IgD-negative memory B cell (primary cell): ENCODE measurements around the gene SYNM. TPM values are rescaled to one million over a fixed set of nuclear protein-coding genes. Genes with fewer than 3 reads are reported as not detected.
"Not testable (repeated sequence)": the region's sequence is repeated elsewhere in the genome, so short reads cannot be mapped to it uniquely, and the experiment has no call there.

ENCODE experiments used
- H3K27ac Mint-ChIP-seq, 3 donors: one replicate each; pipeline ENCODE4 v1.8.0; 2020 to 2022; ENCODE audit warnings: mild to moderate bottlenecking in 3 of 3, mixed read lengths in 3 of 3, moderate library complexity in 1 of 3
- H3K27me3 Mint-ChIP-seq: one replicate; pipeline ENCODE4 v1.8.0; 2021; ENCODE audit warnings: mixed read lengths
- H3K36me3 Mint-ChIP-seq: one replicate; pipeline ENCODE4 v1.8.0; 2020; ENCODE audit warnings: mild to moderate bottlenecking, mixed read lengths
- H3K4me1 Mint-ChIP-seq, 3 donors: one replicate each; pipeline ENCODE4 v1.8.0; 2020 to 2022; ENCODE audit warnings: mixed read lengths in 3 of 3, mild to moderate bottlenecking in 1 of 3
- H3K4me3 Mint-ChIP-seq, 4 donors: one replicate each; pipeline ENCODE4 v1.8.0; 2020 to 2022; ENCODE audit warnings: mild to moderate bottlenecking in 4 of 4, mixed read lengths in 4 of 4, moderate library complexity in 3 of 4
- H3K9me3 Mint-ChIP-seq, 3 donors: one replicate each; pipeline ENCODE4 v1.8.0; 2020 to 2021; ENCODE audit warnings: mixed read lengths in 3 of 3, mild to moderate bottlenecking in 1 of 3
- polyA plus RNA-seq: library from polyadenylated mRNA; unstranded; fragments of 300-500 nt; fragmentation: Illumina TruSeq; gene quantifications from one replicate; pipeline ENCODE4 v1.2.3, GENCODE V29; 2021

The SYNM gene
- polyA plus RNA-seq, 1 donor from 2014 or later = not detected

DNA sequence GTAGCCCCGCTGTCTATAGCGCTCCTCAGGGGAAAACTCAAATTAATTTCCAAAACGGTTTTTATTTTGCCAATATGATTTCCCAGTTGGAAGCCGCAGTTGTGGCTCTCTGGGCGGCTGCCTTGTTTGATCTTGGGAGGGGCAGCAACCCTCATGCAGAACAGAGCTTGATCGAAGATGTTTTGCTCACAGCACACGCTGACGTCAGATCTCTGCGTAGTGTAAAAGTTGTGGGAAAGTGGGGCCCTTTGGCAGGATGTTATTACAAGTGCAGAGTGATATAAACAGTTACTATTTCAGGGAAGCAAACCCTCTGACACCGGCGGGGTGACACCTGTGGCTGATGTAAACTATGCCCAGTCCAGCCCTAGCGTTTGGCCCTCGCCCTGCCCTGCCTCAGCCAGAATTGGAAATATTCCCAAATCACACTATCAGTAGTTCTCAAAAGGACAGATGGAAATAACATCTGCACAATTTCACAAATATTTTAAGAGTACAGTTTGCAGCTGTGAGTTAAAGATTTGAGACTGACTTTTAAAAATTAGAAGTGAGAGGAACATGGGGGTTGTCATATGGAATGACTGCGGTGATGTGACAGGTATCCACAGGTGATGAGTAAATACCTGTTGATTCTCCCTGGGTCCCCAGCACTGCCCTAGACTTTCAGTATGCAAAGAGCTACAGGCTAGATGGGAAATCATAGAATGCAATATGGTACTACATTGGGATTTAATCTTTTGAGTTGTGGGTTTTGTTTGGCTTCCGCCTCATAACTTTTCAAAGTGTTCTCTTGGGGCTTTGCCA is 1.7 kb downstream of the SYNM start:
- Mint-ChIP-seq H3K27ac (no peak overlapping the region), H3K36me3 (no peaks in the 10 kb centered on the region), H3K9me3 (peaks cover 0 to 2% (median 0%) of the 10 kb centered on the region in 3 donors), H3K4me1 (peaks cover 2 to 12% (median 3%) of the 10 kb centered on the region in 3 donors), H3K27me3 (peaks cover 33% of the 10 kb centered on the region), H3K4me3 (peak overlapping the region in 3 of 4 donors; percentile 19 to 68 (median 51))

DNA sequence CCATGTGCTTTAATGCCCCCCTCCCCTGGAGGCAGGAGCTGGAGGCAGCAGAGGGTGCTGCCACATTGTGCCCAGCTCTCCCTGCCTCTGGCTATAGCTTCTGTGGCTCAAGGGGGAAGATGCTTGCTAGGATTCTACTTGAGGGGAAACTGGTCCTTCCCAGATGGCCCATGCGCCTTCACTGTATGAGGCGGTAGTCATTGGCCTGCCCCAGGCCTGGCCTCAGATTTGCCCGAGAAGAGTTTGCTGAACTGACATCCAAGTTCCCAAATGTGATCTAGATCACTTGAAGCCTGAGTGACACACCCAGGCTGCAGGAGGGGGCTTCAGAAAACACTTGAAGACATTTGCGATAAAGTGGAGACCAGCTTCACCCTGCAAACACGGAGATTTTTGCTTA is 4.1 kb downstream of the SYNM start:
- Mint-ChIP-seq H3K4me1 (peaks cover 2 to 7% (median 3%) of the 10 kb centered on the region in 3 donors), H3K27me3 (peaks cover 23% of the 10 kb centered on the region), H3K36me3 (no peaks in the 10 kb centered on the region), H3K27ac (no peak overlapping the region), H3K9me3 (peaks cover 0 to 2% (median 0%) of the 10 kb centered on the region in 3 donors), H3K4me3 (peak overlapping the region in 1 of 4 donors; percentile 29)

DNA sequence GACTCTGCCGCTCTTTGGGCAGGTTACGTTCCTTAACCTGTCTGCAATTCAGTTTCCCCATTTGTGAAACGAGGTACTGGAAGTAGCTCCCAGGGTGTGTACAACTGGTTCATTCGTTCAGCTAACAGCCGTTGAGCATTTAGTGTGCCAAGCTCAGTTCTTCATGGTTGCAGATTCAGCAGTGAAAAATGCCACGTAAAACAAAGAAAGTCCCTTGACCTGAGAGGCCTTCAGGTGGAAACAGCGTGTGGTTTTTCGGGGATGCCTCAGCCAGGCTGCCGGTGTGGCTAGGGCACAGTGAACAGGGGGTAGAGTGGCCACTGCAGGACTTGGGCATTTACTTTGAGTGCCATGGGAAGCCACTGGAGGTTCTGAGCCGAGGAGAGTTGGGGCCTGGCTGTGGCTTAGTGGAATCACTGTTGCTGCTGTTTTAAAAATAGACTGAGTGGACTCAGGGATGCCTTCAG is 4.7 kb downstream of the SYNM start:
- peak overlapping the region in 1 of 3 donors; percentile 76 for H3K27ac Mint-ChIP-seq
- H3K4me3 Mint-ChIP-seq = peak overlapping the region in 1 of 4 donors; percentile 29
- peaks cover 0 to 2% (median 0%) of the 10 kb centered on the region in 3 donors for H3K9me3 Mint-ChIP-seq
- H3K36me3 Mint-ChIP-seq = no peaks in the 10 kb centered on the region
- peaks cover 2 to 7% (median 3%) of the 10 kb centered on the region in 3 donors for H3K4me1 Mint-ChIP-seq
- H3K27me3 Mint-ChIP-seq = peaks cover 25% of the 10 kb centered on the region

DNA sequence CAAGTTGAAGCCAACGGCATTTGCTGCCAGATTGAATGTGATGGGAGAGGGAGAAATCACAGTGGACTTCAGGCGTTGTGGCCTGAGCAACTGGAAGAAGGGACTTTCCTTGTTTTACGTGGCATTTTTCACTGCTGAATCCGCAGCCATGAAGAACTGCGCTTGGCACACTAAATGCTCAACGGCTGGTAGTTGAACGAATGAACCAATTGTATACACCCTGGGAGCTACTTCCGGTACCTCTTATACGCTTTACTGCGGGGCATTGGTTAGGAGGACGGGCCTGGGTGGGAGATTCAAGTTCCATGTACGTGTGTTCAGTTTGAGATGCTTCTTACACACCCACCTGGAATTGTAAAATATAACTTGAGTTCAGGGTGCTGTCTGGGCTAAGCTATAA is 5.2 kb downstream of the SYNM start:
- Mint-ChIP-seq H3K4me1 (peaks cover 2 to 7% (median 3%) of the 10 kb centered on the region in 3 donors), H3K27ac (peak overlapping the region in 1 of 3 donors; percentile 76), H3K27me3 (peaks cover 25% of the 10 kb centered on the region), H3K36me3 (no peaks in the 10 kb centered on the region), H3K9me3 (peaks cover 0 to 2% (median 0%) of the 10 kb centered on the region in 3 donors), H3K4me3 (no peak overlapping the region)

DNA sequence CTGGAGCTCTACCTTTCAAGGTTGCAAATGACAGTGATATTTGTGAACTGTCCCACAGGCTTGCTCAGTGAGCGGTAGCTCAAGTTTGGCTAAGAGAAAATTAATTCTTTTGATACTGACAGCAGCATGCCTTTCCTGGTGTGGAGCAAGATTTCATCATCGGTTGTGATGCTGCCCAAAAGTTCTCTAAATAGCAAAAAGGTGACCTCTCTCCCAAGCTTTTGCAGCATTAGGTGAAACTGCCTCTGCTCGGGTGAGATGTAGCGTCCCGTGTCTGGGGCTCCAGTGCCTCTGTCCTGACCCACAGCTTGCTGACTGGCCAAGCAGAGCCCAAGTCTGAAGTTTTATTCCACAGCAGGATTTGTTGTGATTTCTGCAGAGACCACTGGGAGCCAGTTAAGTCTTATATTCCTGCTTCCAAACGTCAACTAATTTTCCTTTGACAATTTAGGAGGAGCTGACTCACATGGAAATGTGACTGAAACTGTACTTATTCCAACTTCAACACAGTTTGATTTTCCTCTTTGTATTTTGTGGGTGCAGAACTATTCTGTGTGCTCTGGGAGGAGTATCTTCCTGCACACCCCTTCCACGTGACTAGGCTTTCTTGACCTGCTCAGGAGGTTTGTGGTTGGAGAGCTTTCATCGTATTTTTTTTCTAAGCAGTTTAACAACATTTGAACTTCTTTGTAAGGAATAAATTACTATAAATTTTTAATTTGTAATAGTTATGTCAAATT is 5.9 kb downstream of the SYNM start:
- Mint-ChIP-seq H3K4me1 (peaks cover 2 to 7% (median 3%) of the 10 kb centered on the region in 3 donors), H3K27ac (no peak overlapping the region), H3K4me3 (no peak overlapping the region), H3K36me3 (no peaks in the 10 kb centered on the region), H3K9me3 (peaks cover 0 to 2% (median 0%) of the 10 kb centered on the region in 3 donors), H3K27me3 (peaks cover 25% of the 10 kb centered on the region)

DNA sequence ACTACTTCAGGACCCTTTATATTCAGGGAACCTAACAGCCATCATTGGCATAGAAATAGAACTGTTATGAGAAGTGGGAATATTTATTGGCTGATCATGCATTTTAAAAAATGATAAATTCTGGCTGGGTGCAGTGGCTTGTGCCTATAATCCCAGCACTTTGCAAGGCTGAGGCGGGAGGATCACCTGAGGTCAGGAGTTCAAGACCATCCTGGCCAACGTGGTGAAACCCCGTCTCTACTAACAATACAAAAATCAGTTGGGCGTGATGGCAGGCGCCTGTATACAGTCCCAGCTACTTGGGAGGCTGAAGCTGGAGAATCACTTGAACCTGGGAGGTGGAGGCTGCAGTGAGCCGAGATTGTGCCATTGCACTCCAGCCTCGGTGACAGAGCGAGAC is 6.8 kb downstream of the SYNM start:
- not testable (repeated sequence) for H3K4me3 Mint-ChIP-seq, H3K27ac Mint-ChIP-seq, H3K36me3 Mint-ChIP-seq, H3K4me1 Mint-ChIP-seq, H3K9me3 Mint-ChIP-seq
- peaks cover 19% of the 10 kb centered on the region for H3K27me3 Mint-ChIP-seq

DNA sequence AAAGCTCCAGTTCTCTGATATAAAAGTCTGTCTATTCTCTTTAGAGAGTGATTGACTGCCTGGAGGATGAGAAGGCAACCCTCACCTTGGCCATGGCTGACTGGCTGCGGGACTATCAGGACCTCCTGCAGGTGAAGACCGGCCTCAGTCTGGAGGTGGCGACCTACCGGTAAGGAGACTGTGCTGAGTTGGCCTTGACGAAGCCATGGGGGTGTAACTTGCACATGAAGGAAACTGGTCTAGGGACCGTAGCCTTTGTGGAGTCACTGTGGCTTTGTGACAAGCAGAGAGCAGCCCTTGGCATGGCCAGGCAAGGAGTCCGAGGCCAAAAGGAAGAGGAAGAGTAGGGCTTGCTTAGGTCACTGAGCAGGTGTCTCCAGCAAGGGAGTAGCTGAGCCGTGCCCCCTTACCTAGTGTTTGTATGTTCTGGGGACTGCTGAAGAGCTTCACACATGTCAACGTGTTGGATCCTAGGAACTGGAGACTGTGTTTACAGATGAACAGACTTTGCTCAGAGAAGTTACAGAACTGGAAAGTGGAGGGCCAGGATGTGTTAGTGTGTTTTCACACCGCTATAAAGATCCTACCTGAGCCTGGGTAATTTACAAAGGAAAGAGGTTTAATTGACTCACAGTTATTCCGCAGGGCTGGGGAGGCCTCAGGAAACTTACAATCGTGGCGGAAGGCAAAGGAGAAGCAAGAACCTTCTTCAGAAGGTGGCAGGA is 8.8 kb downstream of the SYNM start:
- Mint-ChIP-seq H3K27ac (no peak overlapping the region), H3K4me1 (peaks cover 0 to 2% (median 0%) of the 10 kb centered on the region in 3 donors), H3K36me3 (no peaks in the 10 kb centered on the region), H3K27me3 (peaks cover 13% of the 10 kb centered on the region), H3K4me3 (no peak overlapping the region), H3K9me3 (no peaks in the 10 kb centered on the region)

DNA sequence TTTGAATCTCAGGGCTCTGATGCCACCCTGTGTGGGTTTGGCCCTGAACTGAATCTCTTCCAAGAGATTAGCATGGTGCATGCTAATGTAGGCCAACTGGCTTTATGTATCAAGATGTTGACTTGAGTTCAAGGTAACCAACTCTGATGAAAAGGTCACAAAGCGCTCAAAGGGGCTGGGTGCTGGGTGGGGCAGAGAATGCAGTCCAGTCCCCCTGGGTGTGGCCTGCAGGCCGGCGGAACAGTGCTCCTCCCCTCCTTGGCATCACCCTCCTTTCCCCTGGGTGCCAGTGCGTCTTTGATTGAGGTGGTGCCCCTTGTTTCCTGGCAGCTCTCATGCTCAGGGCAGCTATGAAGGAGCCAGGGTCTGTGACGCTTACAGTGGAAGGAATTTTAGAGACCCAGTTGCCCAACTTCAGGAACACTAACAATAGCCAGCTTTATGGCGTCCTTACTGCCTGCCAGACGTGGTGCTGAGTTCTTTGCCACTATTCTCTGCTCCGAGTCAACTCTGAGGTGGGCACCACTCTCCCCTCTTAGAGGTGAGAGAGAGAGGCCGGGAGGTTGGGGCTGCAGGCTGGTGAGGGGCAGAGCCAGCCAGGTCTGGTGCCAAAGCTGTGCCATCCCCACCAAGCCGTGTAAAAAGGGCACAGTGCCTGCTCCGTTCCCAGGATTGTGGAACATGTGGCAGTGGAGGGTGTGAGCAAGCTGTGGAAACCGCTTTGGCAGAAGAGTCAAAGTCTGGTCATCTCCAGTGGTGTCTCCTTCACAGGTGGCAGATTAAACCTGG is 9.8 kb downstream of the SYNM start:
- H3K9me3 Mint-ChIP-seq = no peaks in the 10 kb centered on the region
- H3K27me3 Mint-ChIP-seq = peaks cover 8% of the 10 kb centered on the region
- H3K4me3 Mint-ChIP-seq = no peak overlapping the region
- H3K36me3 Mint-ChIP-seq = no peaks in the 10 kb centered on the region
- H3K27ac Mint-ChIP-seq = no peak overlapping the region
- peaks cover 0 to 2% (median 0%) of the 10 kb centered on the region in 3 donors for H3K4me1 Mint-ChIP-seq

DNA sequence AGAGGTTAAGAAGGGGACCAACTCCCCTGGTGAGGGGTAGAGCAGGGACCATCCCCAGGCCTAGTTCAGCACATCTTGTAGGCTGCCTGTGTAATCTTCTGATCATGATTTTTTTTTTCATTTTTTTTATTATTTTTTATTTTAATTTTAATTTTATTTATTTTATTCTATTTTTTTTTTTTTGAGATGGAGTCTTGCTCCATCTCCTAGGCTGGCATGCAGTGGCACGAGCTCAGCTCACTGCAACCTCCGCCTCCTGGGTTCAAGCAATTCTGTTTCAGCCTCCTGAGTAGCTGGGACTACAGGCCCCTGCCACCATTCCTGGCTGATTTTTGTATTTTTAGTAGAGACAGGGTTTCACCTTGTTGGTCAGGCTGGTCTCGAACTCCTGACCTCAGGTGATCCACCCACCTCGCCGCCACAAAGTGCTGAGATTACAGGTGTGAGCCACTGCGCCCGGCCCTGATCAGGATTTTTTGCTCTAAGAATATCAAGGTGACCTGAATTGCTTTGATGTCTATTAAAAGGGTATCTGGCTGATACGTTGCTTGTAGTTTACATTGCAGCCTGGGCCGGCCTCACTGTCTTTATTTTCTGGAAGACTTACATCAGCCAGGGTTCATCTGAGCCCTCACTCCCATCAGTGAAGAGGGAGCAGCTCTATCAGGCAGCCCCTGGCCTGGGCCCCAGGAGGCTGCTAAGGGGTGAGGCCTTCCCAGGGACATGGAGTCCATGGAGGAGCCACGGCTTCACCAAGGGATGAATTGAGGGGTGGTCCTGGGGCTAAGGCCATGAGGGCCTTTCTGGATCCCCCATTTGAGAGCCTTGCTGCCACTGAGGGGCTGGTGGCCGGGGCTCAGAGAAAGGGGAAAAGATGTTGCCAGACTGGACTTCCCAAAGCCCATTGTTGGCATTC is 10.7 kb downstream of the SYNM start:
- Mint-ChIP-seq H3K27me3 (peaks cover 10% of the 10 kb centered on the region), H3K27ac (no peak overlapping the region), H3K9me3 (no peaks in the 10 kb centered on the region)

DNA sequence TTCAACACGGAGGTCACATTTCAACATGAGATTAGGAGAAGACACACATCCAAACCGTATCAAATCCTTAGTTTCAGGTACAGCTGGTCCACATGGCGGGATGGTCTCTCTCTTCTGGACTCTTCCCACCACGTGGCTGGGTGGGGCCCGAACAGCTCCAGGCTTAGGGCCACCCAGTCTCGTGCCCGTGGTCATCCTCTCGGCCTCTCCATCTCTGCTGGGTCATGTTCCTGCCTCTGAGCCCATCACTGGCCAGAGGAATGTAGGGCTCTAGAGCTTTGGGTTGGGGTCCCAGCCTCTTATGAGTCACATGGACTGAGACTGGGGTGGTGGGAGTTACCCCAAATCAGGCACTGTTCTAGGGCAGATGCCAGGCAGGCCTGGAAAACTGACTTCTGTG is 12.2 kb downstream of the SYNM start:
- Mint-ChIP-seq H3K27ac (peak overlapping the region in 1 of 3 donors; percentile 67), H3K4me3 (no peak overlapping the region), H3K27me3 (peaks cover 10% of the 10 kb centered on the region), H3K36me3 (no peaks in the 10 kb centered on the region), H3K4me1 (no peaks in the 10 kb centered on the region), H3K9me3 (no peaks in the 10 kb centered on the region)

More for the DNA sequence above, 10.7 kb downstream of the SYNM start:
- H3K4me1 Mint-ChIP-seq = peaks cover 0 to 2% (median 0%) of the 10 kb centered on the region in 3 donors
- no peaks in the 10 kb centered on the region for H3K36me3 Mint-ChIP-seq
- H3K4me3 Mint-ChIP-seq = no peak overlapping the region

DNA sequence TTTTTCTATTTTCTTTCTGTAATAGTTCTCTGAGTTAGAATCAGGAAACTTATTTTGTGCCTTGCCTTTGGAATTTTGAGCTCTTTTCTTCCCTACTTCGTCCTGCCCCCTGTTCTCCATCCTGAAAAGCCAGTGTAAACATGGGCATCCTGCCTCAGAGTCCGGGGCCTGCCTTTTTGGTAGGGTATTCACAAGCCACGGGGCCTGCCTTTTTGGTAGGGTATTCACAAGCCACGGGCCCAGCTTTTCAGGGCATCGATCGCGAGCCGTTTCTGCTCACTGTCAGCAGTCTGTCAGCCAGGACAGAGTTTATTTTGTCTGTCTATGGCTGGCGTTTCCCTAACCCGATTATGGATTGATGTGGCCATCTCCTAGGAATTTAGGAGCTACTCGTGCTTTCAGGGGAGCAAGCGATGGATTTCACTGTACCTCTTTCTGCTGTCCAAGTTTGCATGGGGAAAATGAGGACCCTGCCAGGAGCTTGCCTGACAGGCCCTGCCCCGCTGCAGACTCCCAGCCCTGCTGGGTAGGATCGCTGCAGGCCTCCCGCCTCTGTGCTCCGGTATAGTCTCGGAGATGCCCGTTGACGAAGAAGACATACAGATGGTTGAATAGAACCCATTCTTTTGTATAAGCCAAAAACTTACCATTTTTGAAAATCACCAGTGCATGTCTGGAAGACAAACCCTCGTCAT is 12.8 kb downstream of the SYNM start:
- Mint-ChIP-seq H3K9me3 (no peaks in the 10 kb centered on the region), H3K27ac (no peak overlapping the region), H3K4me1 (no peaks in the 10 kb centered on the region), H3K4me3 (no peak overlapping the region), H3K27me3 (peaks cover 11% of the 10 kb centered on the region), H3K36me3 (no peaks in the 10 kb centered on the region)

DNA sequence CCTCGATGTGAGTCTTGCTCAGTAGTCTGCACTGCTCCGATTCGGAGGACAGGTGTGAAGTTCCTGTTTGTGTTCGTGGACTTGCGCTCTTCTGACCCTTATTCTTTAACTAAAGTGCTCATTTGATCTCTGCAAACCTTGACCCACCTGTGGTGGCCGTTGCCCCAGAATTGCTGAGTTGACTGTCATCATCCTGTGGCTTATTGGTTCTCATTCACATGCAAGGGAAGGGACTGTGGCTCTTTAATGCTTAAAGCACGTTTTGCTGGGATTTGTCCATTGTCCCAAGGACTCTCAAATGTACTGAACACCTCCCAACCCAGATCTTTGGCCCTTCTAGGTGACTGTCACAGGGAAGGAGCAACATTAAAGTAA is 13.4 kb downstream of the SYNM start:
- Mint-ChIP-seq H3K9me3 (no peaks in the 10 kb centered on the region), H3K4me1 (no peaks in the 10 kb centered on the region), H3K27me3 (peaks cover 15% of the 10 kb centered on the region), H3K4me3 (no peak overlapping the region), H3K36me3 (no peaks in the 10 kb centered on the region), H3K27ac (no peak overlapping the region)
